ENCODE results near the gene CEP126.

DNA sequence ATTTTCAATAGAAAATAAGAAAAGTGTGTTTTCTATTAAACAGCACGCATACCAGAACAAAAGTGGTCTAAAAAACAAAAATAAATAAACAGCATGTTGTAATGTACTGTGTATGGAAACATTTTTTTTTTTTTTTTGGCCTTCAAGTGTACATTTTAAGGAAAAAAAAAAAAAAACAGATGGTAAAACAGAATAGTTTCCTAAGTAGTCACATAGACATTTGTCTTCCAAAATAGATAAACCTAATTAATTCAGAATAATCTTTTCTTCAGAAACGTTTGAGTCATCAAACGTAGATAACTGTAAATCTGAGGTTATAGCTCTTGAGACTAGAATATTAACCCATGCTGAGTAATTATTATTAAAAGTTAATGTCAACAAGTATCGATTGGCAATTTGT is 132.0 kb downstream of the CEP126 start:
- no peak for TF ChIP-seq PHF5A (CRISPR knock-in tag; IDR thresholded peaks at IDR 0.05; ENCODE audit: low read depth, unreplicated experiment)
- TF ChIP-seq, protein P1, sequence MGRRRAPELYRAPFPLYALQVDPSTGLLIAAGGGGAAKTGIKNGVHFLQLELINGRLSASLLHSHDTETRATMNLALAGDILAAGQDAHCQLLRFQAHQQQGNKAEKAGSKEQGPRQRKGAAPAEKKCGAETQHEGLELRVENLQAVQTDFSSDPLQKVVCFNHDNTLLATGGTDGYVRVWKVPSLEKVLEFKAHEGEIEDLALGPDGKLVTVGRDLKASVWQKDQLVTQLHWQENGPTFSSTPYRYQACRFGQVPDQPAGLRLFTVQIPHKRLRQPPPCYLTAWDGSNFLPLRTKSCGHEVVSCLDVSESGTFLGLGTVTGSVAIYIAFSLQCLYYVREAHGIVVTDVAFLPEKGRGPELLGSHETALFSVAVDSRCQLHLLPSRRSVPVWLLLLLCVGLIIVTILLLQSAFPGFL (CRISPR knock-in tag; IDR thresholded peaks at IDR 0.05): no peak
- TF ChIP-seq, protein P2, sequence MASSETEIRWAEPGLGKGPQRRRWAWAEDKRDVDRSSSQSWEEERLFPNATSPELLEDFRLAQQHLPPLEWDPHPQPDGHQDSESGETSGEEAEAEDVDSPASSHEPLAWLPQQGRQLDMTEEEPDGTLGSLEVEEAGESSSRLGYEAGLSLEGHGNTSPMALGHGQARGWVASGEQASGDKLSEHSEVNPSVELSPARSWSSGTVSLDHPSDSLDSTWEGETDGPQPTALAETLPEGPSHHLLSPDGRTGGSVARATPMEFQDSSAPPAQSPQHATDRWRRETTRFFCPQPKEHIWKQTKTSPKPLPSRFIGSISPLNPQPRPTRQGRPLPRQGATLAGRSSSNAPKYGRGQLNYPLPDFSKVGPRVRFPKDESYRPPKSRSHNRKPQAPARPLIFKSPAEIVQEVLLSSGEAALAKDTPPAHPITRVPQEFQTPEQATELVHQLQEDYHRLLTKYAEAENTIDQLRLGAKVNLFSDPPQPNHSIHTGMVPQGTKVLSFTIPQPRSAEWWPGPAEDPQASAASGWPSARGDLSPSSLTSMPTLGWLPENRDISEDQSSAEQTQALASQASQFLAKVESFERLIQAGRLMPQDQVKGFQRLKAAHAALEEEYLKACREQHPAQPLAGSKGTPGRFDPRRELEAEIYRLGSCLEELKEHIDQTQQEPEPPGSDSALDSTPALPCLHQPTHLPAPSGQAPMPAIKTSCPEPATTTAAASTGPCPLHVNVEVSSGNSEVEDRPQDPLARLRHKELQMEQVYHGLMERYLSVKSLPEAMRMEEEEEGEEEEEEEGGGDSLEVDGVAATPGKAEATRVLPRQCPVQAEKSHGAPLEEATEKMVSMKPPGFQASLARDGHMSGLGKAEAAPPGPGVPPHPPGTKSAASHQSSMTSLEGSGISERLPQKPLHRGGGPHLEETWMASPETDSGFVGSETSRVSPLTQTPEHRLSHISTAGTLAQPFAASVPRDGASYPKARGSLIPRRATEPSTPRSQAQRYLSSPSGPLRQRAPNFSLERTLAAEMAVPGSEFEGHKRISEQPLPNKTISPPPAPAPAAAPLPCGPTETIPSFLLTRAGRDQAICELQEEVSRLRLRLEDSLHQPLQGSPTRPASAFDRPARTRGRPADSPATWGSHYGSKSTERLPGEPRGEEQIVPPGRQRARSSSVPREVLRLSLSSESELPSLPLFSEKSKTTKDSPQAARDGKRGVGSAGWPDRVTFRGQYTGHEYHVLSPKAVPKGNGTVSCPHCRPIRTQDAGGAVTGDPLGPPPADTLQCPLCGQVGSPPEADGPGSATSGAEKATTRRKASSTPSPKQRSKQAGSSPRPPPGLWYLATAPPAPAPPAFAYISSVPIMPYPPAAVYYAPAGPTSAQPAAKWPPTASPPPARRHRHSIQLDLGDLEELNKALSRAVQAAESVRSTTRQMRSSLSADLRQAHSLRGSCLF (CRISPR knock-in tag; IDR thresholded peaks at IDR 0.05; ENCODE audit: borderline replicate concordance): no peak
- no peak for TF ChIP-seq YY1 (IDR thresholded peaks at IDR 0.05; ENCODE audit: insufficient read depth, insufficient replicate concordance, low read depth, low read length)
- TF ChIP-seq, protein P3, sequence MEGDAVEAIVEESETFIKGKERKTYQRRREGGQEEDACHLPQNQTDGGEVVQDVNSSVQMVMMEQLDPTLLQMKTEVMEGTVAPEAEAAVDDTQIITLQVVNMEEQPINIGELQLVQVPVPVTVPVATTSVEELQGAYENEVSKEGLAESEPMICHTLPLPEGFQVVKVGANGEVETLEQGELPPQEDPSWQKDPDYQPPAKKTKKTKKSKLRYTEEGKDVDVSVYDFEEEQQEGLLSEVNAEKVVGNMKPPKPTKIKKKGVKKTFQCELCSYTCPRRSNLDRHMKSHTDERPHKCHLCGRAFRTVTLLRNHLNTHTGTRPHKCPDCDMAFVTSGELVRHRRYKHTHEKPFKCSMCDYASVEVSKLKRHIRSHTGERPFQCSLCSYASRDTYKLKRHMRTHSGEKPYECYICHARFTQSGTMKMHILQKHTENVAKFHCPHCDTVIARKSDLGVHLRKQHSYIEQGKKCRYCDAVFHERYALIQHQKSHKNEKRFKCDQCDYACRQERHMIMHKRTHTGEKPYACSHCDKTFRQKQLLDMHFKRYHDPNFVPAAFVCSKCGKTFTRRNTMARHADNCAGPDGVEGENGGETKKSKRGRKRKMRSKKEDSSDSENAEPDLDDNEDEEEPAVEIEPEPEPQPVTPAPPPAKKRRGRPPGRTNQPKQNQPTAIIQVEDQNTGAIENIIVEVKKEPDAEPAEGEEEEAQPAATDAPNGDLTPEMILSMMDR (CRISPR knock-in tag; IDR thresholded peaks at IDR 0.05): no peak
- TF ChIP-seq ZNF251 (CRISPR knock-in tag; IDR thresholded peaks at IDR 0.05): no peak
- no peak for TF ChIP-seq GPN1 (CRISPR knock-in tag; IDR thresholded peaks at IDR 0.05; ENCODE audit: borderline replicate concordance)
- no peak for TF ChIP-seq ZSCAN25 (CRISPR knock-in tag; IDR thresholded peaks at IDR 0.05)

Data from HepG2 (cell line).